ENCODE results near the gene GNG2. TPM values are rescaled to one million over a fixed set of nuclear protein-coding genes. Genes with fewer than 3 reads are reported as not detected.

GNG2 gene
- total and polyA plus RNA-seq, 5 experiments from 2014 or later: 57.8 to 172 (median 115) TPM

- no peak for DNase-seq
Observed at GRCh38 chr14:51859131-51859530, 1.3 kb upstream of the GNG2 start.

GRCh38 chr14:51860825-51861499 is 550 bp downstream of the GNG2 start:
- peak overlapping the region; percentile 93 to 99 (median 98) for H3K27ac Mint-ChIP-seq
- H3K4me3 Mint-ChIP-seq: peak overlapping the region; percentile 81 to 99 (median 94)
- POLR2A ChIA-PET: interaction anchor here (0.9 to 5.9 kb wide), 13 partner anchors 10 to 111 kb away, joined by 3 to 94 read pairs (median 3); no protein-coding TSS in a partner anchor
- H3K27me3 Mint-ChIP-seq: no peaks in the 10 kb centered on the region
- DNase-seq: no peak
- H3K36me3 Mint-ChIP-seq: peaks cover 0 to 6% (median 3%) of the 10 kb centered on the region in 3 donors
- ATAC-seq: peak; percentile 11 to 15
- no peaks in the 10 kb centered on the region for H3K9me3 Mint-ChIP-seq
- H3K4me1 Mint-ChIP-seq: peaks cover 33 to 75% (median 64%) of the 10 kb centered on the region in 4 donors

More at GRCh38 chr14:51859131-51859530, 1.3 kb upstream of the GNG2 start:
- no peaks in the 10 kb centered on the region for H3K9me3 Mint-ChIP-seq
- H3K27ac Mint-ChIP-seq: peak overlapping the region in 9 of 10 donors; percentile 93 to 99 (median 98)
- H3K4me1 Mint-ChIP-seq: peaks cover 30 to 73% (median 59%) of the 10 kb centered on the region in 4 donors
- peak overlapping the region in 5 of 10 donors; percentile 81 to 99 (median 94) for H3K4me3 Mint-ChIP-seq
- POLR2A ChIA-PET: interaction anchor here (5.9 kb wide), 1 partner anchor 11 kb away, joined by 94 read pairs; no protein-coding TSS in a partner anchor
- peaks cover 0 to 6% (median 3%) of the 10 kb centered on the region in 3 donors for H3K36me3 Mint-ChIP-seq
- H3K27me3 Mint-ChIP-seq: no peaks in the 10 kb centered on the region
- no peak for ATAC-seq

DNA sequence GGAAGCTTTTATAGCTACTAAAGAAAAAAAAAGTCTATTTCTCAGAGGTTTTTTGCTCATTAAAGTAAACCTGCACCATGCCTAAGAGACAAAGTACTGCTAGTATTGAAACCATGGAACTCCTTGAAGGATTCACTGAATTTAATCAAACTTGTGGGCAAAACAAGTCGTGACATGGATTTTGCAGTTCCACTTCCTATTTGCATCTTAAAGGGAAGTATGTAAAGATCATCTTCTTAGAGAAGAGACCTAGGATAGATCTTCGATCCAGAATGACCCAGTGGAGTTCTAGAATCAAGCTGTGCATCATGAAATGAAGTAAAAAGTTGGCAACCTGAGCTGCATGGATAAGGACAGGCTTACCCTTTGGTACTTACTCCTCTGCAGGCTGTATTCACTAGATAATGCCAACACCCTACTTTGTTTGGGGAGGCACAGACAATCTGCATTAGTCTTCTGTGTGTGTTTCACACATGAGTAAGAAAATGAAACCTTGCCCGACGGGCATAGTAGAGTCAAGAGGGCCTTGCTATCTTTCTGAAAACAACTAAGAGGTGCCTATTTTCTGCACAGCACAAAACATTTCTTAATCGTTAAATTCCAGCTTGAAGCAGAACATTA is 1.9 kb downstream of the GNG2 start:
- Mint-ChIP-seq H3K9me3 (no peaks in the 10 kb centered on the region), H3K4me3 (peak overlapping the region; percentile 81 to 99 (median 94)), H3K27ac (peak overlapping the region; percentile 87 to 99 (median 98)), H3K36me3 (peaks cover 0 to 6% (median 3%) of the 10 kb centered on the region in 3 donors), H3K4me1 (peaks cover 28 to 68% (median 58%) of the 10 kb centered on the region in 4 donors), H3K27me3 (no peaks in the 10 kb centered on the region)
- no peak for ATAC-seq
- peak in 1 of 10 donors; percentile 29 for DNase-seq
- POLR2A ChIA-PET: interaction anchor here (1.3 to 5.9 kb wide), 4 partner anchors 14 to 1290 kb away, joined by 3 to 94 read pairs (median 4); no protein-coding TSS in a partner anchor

DNA sequence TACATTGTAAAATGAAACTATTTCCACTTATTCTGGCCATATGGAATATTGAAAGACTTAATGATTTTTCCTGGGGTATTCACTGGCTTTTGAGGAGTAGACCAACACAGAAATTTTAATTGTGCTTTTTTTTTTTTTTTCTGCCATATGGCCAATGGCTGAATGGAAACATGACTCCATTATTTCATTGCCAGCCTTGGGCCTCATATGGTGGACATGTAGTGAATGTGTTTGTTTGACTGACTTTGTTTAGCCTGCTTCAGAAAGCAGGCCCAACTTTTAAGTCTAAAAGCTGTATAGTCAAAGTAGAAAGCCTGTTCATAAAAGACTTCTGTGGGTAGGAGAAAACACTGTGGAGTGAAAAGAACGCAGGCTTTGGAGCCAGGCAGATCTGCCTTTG is 2.4 kb downstream of the GNG2 start:
- Mint-ChIP-seq H3K27me3 (no peaks in the 10 kb centered on the region), H3K9me3 (no peaks in the 10 kb centered on the region), H3K36me3 (peaks cover 0 to 6% (median 3%) of the 10 kb centered on the region in 3 donors), H3K27ac (peak overlapping the region; percentile 87 to 99 (median 98)), H3K4me1 (peaks cover 25 to 62% (median 53%) of the 10 kb centered on the region in 4 donors), H3K4me3 (peak overlapping the region; percentile 81 to 99 (median 94))
- no peak for ATAC-seq
- POLR2A ChIA-PET: interaction anchor here (1.5 to 5.9 kb wide), 2 partner anchors 14 to 1289 kb away, joined by 4 to 94 read pairs; no protein-coding TSS in a partner anchor
- DNase-seq: no peak

GRCh38 chr14:51865953-51866747 is 5.7 kb downstream of the GNG2 start:
- H3K27ac Mint-ChIP-seq: no peak overlapping the region

GRCh38 chr14:51867741-51868140 is 7.3 kb downstream of the GNG2 start:
- no peaks in the 10 kb centered on the region for H3K9me3 Mint-ChIP-seq
- H3K4me3 Mint-ChIP-seq: no peak overlapping the region
- peaks cover 0 to 3% (median 3%) of the 10 kb centered on the region in 3 donors for H3K36me3 Mint-ChIP-seq
- POLR2A ChIA-PET: interaction anchor here (0.6 to 2.8 kb wide), 2 partner anchors 20 to 56 kb away, joined by 3 to 17 read pairs; no protein-coding TSS in a partner anchor
- no peaks in the 10 kb centered on the region for H3K27me3 Mint-ChIP-seq
- H3K27ac Mint-ChIP-seq: no peak overlapping the region
- H3K4me1 Mint-ChIP-seq: peaks cover 27 to 47% (median 42%) of the 10 kb centered on the region in 4 donors
- ATAC-seq: peak; percentile 27 to 43
- DNase-seq: no peak

More at GRCh38 chr14:51865953-51866747, 5.7 kb downstream of the GNG2 start:
- POLR2A ChIA-PET: interaction anchor here (0.6 to 1.3 kb wide), 5 partner anchors 9 to 1019 kb away, joined by 3 to 4 read pairs (median 3); no protein-coding TSS in a partner anchor
- DNase-seq (peak in 2 of 10 donors; percentile 35 to 50), ATAC-seq (peak; percentile 45 to 76)
- Mint-ChIP-seq H3K27me3 (no peaks in the 10 kb centered on the region), H3K4me1 (peaks cover 21 to 46% (median 35%) of the 10 kb centered on the region in 4 donors), H3K9me3 (no peaks in the 10 kb centered on the region), H3K36me3 (peaks cover 0 to 3% (median under 1%) of the 10 kb centered on the region in 3 donors), H3K4me3 (peak overlapping the region in 1 of 10 donors; percentile 46)

DNA sequence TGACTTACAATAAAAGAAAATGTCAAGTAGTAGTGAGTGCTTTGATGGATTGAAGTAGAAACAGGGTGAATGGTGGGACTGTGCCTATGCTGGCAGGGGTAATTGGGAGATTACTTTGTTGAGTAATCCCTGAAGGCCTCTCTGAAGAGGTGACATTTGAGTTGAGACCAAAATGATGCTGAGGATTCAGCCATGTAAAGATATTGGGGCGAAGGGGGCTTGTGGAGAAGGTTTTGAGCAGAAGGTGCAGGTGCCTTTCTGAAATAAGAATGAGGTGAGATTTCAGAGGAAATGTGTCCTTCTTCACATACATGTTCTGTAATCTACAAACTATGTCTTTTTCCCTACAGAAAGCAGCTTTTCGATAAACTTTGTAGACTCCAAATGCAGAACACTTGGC is 8.0 kb downstream of the GNG2 start:
- Mint-ChIP-seq H3K36me3 (peaks cover 0 to 9% (median 8%) of the 10 kb centered on the region in 3 donors), H3K4me3 (no peak overlapping the region), H3K27me3 (no peaks in the 10 kb centered on the region), H3K27ac (no peak overlapping the region), H3K4me1 (peaks cover 28 to 47% (median 42%) of the 10 kb centered on the region in 4 donors), H3K9me3 (no peaks in the 10 kb centered on the region)
- POLR2A ChIA-PET: interaction anchor here (0.6 to 2.8 kb wide), 2 partner anchors 21 to 57 kb away, joined by 3 to 17 read pairs; no protein-coding TSS in a partner anchor
- DNase-seq (no peak), ATAC-seq (no peak)

- H3K27me3 Mint-ChIP-seq: no peaks in the 10 kb centered on the region
- H3K4me1 Mint-ChIP-seq: peaks cover 27 to 45% (median 41%) of the 10 kb centered on the region in 4 donors
- ATAC-seq (no peak), DNase-seq (peak in 1 of 10 donors; percentile 15)
- POLR2A ChIA-PET: interaction anchor here (2.8 kb wide), 1 partner anchor 22 kb away, joined by 17 read pairs; no protein-coding TSS in a partner anchor
- H3K9me3 Mint-ChIP-seq: no peaks in the 10 kb centered on the region
- peak overlapping the region in 7 of 10 donors; percentile 37 to 88 (median 76) for H3K27ac Mint-ChIP-seq
- peaks cover 0 to 14% (median 7%) of the 10 kb centered on the region in 3 donors for H3K36me3 Mint-ChIP-seq
- H3K4me3 Mint-ChIP-seq: peak overlapping the region in 5 of 10 donors; percentile 23 to 65 (median 35)
Observed at GRCh38 chr14:51869411-51870100, 9.1 kb downstream of the GNG2 start.

DNA sequence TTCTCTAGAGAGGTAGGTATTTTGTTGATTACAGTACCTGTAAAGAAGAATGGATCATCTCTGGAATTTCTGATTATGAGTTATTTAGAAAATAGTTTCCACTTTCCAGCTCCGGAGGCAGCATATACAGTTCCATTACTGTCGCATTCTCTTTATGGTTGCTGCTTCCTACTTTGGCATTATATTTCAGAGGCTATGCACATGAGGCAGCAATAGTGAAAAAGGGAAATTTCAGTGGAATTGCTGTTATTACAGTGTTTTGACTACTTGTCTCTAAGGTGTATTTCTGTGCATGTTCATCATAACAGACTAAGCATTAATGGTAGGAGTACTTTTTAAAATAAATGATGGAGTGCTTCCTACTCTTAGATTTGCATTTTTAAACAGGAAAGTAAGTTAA is 10.2 kb downstream of the GNG2 start:
- POLR2A ChIA-PET: interaction anchor here (1.0 kb wide), 1 partner anchor 10 kb away, joined by 4 read pairs; the partner anchor contains the start of gene GNG2
- ATAC-seq (no peak), DNase-seq (no peak)
- Mint-ChIP-seq H3K4me1 (peaks cover 25 to 46% (median 41%) of the 10 kb centered on the region in 4 donors), H3K9me3 (no peaks in the 10 kb centered on the region), H3K27me3 (no peaks in the 10 kb centered on the region), H3K4me3 (peak overlapping the region in 2 of 10 donors; percentile 3 to 24), H3K36me3 (peaks cover 0 to 17% (median 12%) of the 10 kb centered on the region in 3 donors), H3K27ac (peak overlapping the region in 4 of 10 donors; percentile 25 to 61 (median 38))

DNA sequence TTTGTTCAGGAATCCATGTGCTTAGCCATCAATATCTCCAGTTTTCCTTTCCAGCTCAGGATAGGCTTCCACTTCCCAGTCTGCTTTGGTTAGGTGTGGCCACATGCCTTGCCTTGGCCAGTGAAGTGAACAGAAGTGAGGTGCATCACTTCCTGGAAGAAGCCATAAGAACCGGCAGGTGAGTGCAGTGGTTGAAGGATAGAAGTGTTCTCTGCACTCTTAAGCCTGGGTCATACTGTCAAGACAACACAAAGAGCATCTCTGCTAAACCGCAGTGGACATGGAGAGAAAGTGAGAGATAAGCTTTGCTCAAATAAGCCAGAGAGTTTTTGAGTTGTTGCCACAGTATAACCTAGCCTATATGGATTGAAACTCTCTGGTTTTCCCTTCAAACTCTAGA is 11.4 kb downstream of the GNG2 start:
- H3K27ac Mint-ChIP-seq: peak overlapping the region in 8 of 10 donors; percentile 49 to 82 (median 71)
- peaks cover 0 to 19% (median 12%) of the 10 kb centered on the region in 3 donors for H3K36me3 Mint-ChIP-seq
- DNase-seq (no peak), ATAC-seq (peak in 1 of 2 donors; percentile 37)
- H3K9me3 Mint-ChIP-seq: no peaks in the 10 kb centered on the region
- H3K4me1 Mint-ChIP-seq: peaks cover 25 to 56% (median 50%) of the 10 kb centered on the region in 4 donors
- POLR2A ChIA-PET: interaction anchor here (0.6 kb wide), 1 partner anchor 1335 kb away, joined by 5 read pairs; no protein-coding TSS in a partner anchor
- no peaks in the 10 kb centered on the region for H3K27me3 Mint-ChIP-seq
- peak overlapping the region in 6 of 10 donors; percentile 12 to 55 (median 47) for H3K4me3 Mint-ChIP-seq

- Mint-ChIP-seq H3K4me1 (peaks cover 29 to 62% (median 56%) of the 10 kb centered on the region in 4 donors), H3K27ac (peak overlapping the region in 4 of 10 donors; percentile 54 to 80 (median 70)), H3K9me3 (no peaks in the 10 kb centered on the region), H3K36me3 (peaks cover 0 to 22% (median 14%) of the 10 kb centered on the region in 3 donors), H3K4me3 (peak overlapping the region in 3 of 10 donors; percentile 9 to 44 (median 19)), H3K27me3 (no peaks in the 10 kb centered on the region)
- ATAC-seq (no peak), DNase-seq (no peak)
- POLR2A ChIA-PET: interaction anchor here (0.6 kb wide), 1 partner anchor 1336 kb away, joined by 5 read pairs; no protein-coding TSS in a partner anchor
Observed at GRCh38 chr14:51872396-51872795, 12.0 kb downstream of the GNG2 start.

Measured in naive thymus-derived CD8-positive, alpha-beta T cell (primary cell).